HG03103 (cell line): ENCODE results near the gene PIP5K1A.
A peak's percentile ranks its signal among the peaks of the same experiment; 100 is the strongest.
"Not testable (repeated sequence)": the region's sequence is repeated elsewhere in the genome, so short reads cannot be mapped to it uniquely, and the experiment has no call there.

Experiments
- ATAC-seq: cut with Tn5 transposase; IDR thresholded peaks from one replicate; pipeline ENCODE4 v1.9.1; 2021; ENCODE audit warnings: low read depth; ENCODE audit not compliant: unreplicated experiment

PIP5K1A gene

DNA sequence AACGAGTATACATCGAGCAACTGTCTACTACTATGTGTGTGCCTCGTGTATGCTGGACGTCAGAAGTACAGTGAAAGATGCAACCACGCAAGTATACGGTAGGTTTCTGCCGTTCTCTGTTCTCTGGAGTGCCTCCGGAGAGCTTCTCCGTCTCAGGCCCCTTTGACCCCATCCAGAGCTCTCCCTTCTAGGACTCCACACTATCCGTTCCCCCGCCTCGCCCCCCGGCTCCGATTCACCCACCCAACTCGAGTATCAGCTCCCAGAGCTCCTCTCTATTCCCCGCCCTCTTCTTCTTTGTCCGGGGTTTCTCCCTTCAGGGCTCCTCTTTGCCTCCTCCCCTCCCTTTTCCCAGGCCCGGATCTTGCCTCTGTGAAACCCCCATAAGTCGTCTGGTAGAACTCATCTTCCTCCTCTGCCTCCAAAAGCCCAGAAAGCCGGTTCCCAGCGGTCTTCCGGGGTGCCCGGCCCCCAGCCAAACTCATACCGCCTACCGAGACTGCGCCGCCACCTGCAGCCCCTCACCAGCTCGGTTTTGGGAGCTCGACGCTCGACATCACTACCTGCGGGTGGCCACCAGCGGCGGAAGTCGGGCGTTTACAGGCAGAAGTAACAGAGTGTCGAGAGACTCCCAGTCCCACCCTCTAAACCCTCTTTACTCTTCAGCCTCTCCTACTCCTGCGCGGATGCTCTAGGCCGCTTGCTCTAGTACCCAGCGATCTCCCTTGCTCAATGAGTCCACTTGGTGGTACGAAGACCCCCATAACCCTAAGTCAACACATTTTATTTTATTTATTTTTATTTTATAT lies 8.5 kb upstream of the PIP5K1A start, which contains the start of gene VPS72:
Gene VPS72, minus strand, starts transcription at position 561 of the 809 bp plus-strand sequence. Its CDS starts 76 bp downstream, at position 485.
- peak; percentile 86 for ATAC-seq

DNA sequence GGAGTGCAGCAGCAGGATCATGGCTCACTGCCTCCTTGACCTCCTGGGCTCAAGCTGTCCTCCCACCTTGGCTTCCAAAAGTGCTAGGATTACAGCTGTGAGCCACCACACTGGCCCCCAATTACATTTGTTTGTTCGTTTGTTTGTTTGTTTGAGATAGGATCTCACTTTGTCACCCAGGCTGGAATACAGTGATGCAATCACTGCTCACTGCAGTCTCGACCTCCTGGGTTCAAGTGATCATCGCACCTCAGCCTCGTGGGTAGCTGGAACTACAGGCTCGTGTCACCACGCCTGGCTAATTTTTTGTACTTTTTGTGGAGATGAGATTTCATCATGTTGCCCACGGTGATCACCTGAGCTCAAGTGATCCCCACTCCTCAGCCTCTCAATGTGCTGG lies 6.3 kb upstream of the PIP5K1A start:
- ATAC-seq = no peak

DNA sequence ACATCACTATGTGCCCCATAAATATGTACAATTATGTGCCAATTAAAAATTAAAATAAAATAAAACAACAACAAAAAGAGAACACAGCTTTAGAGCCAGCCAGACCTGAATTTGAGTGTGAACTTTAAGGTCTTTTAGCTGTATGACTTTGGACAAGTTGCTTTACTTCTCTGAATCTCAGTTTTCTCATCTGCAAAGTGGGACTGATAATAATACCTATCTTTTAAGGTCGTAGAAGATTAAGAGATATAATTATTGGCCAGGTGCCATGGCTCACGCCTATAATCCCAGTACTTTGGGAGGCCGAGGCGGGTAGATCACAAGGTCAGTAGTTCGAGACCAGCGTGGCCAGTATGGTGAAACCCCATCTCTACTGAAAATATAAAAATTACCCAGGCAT lies 5.0 kb upstream of the PIP5K1A start:
- no peak for ATAC-seq

DNA sequence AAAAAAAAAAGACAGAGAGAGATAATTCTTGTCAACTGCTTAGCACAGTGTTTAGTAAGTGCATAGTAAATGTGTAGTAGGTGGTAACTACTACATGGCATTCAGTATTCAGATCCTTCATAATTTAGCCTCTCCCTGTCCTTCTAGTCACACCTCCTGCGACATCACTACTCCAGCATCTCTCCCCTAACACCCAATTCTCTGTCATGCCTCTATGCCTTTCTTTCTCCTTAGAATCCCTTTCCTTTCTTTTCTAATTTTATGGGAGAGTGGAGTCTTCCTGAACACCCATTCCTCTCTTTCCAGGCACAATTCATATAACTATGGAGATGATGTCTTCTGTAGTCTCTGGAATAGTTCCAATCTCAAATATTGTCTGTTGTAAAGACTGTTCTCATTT lies 4.5 kb upstream of the PIP5K1A start:
- ATAC-seq = no peak

DNA sequence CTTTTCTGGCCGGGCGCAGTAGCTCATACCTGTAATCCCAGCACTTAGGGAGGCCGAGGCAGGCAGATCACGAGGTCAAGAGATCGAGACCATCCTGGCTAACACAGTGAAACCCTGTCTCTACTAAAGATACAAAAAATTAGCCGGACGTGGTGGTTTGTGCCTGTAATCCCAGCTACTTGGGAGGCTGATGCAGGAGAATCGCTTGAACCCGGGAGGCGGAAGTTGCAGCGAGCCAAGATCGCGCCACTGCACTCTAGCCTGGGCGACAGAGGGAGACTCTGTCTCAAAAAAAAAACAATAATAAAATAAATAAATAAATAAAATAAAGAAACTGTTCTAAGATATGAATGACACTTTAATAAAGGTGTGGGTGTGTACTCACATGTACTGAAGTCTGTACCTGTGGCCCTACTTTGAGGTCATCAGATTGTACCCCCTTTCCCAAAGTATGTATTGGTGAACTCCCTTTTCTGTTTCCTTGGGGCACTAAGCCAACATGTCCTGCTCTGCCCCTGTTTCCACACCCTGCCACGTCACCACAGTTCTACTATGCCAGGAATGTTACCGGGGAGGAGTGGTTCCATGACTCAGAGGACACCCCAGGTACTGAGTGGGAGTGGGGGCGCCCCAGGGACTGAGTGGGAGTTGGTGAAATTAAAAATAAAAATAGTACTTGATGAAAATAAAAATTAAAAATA lies 3.3 kb upstream of the PIP5K1A start:
- ATAC-seq = not testable (repeated sequence)

DNA sequence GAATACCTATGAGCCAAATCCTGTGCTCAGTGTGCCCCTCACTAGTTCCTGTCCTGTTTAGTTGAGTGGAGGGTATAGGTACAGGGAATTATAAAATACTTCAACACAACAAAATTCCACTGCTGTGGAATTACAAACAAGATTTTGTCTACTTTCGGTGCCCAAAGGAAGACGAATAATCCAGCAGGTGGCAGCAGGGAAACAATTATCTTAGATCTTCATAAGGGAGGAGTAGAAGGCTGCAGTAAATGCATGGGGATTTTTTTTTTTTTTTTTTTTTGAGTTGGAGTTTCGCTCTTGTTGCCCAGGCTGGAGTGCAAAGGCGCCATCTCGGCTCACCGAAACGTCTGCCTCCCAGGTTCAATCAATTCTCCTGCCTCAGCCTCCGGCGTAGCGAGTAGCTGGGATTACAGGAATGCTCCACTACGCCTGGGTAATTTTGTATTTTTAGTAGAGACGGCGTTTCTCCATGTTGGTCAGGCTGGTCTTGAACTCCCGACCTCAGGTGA lies 2.0 kb upstream of the PIP5K1A start:
- ATAC-seq = no peak

DNA sequence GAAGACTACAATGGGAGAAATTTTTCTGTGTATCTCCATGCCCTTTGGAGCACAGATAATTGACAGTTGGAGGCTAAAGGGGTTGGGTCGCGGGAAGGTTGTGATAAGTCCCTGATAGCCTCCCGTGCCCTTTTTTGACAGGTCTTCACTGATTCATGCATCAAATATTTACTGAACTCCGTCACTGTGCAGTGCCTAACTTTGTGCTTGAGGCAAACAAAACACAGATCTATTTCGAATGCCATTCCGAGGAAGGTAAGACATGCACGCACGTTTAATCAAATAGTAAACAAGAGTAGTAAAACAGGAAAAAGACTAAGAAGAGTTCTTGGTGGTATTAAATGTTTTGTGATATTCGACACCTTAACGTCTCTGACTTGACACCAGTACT lies 494 bp upstream of the PIP5K1A start:
- ATAC-seq = no peak

DNA sequence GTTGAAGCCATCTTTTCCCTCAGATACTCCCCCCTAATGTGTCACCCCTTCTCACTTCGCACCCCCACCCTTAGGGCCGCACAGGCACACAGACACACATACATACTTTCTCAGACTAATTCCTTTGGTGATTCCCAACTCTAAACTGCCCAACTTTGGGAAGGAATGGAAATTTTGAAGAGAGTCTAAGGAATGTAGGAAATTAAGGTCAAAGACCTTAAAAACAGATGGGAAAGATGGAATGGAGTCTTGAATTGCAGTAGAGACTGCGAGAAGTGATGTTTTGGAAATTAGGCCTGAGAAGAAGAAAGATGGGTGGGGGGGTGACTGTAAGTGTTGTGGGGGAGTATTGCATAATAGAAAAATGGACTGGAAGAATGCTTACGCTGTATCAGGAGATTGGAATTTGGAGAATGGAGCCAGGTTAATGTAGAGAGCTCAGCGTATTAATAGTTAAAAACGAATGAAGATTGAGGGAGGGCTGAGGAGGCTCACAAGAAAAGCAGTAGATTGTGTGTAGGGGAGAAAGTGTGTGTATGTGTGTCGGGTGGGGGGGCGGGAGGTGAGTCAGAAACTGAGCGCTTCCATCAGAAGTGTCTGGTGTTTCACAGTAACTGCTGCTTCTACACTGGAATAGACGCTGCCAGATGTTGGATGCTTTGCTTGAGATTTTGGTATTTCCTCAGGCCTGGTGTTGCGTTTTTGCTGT lies 1.7 kb downstream of the PIP5K1A start:
- ATAC-seq = no peak

DNA sequence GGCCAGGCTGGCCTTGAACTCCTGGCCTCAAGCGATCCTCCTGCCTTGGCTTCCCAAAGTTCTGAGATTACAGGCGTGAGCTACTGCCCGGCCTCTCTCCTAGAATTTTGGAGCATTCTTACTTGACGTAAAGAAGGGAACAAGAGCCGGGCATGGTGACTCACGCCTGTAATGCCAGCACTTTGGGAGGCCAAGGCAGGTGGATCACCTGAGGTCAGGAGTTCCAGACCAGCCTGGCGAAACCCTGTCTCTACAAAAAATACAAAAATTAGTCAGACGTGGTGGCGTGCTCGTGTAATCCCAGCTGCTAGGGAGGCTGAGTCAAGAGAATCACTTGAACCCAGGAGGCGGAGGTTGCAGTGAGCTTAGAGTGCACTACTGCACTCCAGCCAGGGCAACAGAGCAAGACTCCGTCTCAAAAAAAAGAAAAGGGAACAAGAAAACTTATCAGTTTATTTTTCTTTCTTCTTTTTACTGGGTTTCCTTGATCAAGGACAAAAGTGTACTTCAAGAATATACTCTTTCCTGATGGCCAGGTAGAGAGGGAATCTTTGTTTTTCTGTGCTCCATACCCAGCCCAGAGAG lies 7.1 kb downstream of the PIP5K1A start:
- not testable (repeated sequence) for ATAC-seq

DNA sequence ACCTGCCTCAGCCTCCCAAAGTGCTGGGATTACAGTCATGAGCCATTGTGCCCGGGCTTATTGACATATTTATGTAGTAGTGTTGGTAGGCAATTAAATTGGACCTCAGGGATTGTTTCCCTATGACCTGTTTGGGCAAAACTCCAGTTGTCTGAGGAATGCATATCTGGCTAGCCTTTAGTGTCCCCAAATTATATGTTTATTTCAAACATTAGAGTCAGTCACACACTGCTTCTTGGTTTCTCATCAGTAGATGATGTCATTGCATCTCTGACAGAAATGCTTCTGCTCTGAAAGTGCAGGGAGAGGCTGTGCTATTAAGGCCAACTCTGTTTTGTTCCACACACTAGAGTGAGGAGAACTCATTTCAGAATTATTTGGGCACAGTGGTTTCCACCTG lies 12.5 kb downstream of the PIP5K1A start:
- ATAC-seq = no peak

DNA sequence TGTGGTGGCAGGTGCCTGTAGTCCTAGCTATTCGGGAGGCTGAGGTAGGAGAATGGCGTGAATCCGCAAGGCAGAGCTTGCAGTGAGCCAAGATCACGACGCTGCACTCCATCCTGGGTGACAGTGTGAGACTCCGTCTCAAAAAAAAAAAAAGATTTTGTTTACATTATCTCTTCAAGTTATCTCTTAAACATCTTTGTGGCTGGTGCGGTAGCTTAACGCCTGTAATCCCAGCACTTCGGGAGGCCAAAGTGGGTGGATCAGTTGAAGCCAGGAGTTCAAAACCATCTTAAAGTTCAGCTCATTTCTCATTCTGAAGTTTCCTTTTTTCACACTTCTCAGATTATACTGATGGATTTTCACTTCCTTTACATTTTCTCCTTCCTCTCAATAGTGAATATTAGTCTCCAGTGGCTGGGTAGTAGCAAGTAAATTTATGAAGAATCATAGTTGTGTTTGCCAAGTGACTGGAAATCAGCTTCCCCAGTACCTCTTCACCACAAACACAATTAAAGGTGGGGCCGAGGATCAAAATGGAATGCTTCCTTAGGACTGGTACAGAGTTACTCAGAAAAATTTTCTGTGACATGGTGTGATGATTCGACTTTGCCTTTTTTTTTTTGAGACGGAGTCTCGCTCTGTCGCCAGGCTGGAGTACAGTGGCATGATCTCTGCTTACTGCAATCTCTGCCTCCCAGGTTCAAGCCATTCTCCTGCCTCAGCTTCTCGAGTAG lies 13.8 kb downstream of the PIP5K1A start:
- ATAC-seq = no peak

DNA sequence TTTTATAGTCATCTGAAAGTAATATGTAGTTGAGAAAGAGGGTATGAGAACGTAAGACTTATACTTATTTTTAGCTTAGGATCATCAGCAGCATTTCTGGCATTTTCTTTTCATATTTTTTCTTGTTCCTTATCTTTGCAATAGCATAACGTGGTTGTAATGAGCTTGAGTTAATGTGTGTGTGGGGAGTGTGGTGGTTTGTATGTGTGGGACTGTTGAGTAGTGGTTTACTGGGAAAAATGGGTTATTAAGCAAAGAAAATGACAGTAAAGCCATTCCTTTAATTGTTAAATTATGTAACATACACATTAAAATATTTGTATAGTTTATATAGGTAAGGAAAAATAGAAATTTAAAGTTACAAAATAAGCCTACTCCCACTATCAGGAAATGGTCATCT lies 15.2 kb downstream of the PIP5K1A start:
- ATAC-seq = no peak

DNA sequence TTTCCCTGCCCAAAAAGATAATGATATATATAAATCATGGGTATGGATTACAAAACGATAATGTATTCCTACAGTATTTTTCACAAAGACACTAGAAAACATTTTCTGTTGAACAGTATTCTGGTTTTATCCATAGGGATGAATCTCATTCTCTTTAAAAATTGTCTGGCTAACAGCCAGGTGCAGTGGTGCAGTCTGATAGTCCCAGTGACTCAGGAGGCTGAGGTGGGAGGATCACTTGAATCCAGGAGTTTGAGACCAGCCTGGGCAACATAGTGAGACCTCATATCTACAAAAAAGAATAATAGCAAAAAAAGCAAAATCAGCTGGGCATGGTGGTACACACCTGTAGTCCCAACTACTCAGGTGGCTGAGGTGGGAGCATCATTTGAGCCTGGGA lies 23.3 kb downstream of the PIP5K1A start:
- no peak for ATAC-seq

DNA sequence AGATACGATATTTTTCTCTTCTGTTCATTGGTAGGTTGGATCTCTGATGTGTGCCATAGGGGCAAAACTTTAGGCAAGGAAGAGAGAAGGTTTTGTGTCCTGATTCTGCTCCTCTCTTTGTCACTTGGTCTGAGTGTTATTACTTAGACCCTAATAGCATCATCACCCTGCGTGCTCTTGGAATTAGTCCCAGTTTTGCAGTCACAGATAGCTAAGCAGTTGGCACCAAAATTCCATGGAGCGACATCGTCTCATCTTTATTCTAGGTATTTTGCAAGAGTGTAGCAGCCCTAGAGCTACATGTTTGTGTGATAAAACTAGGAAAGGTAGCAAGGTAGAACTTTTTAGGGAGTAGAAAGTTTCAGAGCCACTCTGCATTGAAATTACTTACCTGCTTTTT lies 23.8 kb downstream of the PIP5K1A start:
- ATAC-seq = no peak

DNA sequence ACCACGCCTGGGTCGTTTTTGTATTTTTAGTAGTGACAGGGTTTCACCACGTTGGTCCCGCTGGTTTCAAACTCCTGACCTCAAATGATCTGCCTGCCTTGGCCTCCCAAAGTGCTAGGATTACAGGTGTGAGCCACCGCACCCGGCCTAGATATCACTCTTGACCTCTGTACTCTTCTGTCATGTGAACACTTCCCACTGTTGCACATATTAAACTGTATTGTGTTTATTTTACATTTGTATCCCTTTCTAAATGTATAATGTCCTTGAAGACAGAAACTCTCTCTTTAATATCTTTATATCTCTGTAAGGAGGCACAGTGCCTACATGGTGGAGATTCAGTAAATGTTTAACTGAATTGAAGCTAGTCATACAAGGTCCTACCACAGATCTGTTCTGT lies 36.9 kb downstream of the PIP5K1A start:
- no peak for ATAC-seq

DNA sequence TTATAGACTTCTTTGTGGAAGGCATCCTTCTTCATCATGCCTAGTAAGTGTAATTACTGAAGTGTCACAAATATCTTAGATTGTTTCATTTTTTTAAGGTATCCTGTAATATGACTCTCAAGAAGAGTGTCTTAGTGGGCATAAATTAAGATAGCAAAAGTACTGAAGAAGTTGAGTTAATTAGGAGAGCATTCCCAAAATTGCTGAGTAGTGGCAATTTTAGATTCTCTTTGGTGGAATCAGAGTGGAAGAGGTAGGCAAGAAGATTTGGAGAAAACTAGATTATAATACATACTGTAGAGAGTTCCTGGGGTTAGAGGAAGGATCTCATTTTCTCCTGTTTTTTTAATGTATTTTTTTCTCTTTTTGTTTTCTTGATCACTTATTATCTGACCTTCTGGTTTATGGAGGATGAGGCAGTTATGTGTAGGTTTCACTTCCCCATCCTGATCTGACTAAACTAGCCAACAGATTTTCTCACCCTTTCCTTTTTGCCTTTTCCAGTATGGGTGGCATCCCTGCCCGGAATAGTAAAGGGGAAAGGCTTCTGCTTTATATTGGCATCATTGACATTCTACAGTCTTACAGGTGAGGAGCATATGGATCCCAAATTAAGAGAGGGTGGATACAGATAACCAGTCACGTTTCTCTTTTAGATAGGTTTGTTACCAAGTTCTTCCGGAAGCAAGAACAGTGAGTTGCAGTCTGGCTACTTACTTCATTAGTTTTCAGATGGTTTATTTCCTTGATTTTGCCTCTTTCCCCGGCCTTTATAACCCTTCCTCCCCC lies 39.5 kb downstream of the PIP5K1A start:
- no peak for ATAC-seq

DNA sequence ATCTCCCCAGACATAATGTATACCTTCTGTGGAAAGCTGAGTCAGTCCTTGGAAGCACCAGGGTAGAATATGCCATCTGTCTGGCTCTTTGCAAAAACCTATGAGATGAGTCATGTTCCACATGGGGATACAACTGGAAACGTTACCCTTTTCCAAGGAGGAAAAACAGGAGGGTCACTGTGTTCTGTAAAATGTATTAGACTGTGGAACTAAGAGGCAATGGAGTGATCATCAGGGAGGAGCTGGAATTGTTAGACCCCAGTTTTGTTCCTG lies 40.1 kb downstream of the PIP5K1A start:
- no peak for ATAC-seq

DNA sequence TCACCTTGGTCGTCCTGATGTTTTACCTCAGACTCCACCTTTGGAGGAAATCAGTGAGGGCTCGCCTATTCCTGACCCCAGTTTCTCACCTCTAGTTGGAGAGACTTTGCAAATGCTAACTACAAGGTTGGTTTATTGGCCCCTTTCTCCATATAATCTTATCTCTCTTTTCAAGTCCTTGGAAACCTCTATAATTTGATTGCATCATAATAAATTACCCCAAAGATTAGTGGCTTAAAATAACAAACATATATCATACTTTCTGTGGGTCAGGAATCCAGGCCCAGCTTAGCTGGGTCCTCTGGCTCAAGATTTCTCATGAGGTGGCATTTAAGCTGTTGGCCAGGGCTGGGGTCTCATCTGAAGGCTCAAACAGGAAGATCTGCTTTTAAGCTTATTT lies 44.1 kb downstream of the PIP5K1A start:
- no peak for ATAC-seq

DNA sequence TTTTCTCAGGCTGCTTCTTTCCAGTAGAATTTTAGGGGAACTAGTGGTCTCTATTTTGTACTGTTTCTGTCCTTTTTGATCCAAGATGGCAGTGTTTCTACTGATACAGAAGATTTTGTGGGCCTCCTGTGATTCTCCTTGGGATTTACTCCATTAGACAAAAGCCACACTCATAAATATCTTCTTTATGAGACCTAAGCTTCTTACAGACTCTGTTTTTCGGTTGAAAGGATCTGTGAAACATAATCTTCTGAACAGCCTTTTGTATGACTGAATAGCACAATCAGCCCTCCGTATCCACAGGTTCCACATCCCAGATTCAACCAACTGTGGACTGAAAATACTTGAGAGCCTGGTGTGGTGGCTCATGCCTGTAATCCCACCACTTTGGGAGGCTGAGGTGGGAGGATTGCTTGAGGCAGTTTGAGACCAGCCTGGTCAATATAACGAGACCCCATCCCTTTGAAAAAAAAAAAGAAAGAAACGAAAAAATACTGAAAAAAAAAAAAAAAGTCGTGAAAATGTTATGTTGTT lies 45.4 kb downstream of the PIP5K1A start:
- ATAC-seq = no peak
